H9 (cell line): ENCODE results near the gene COL23A1. TPM values are rescaled to one million over a fixed set of nuclear protein-coding genes. Genes with fewer than 3 reads are reported as not detected.

Experiments
- DNase-seq: peaks from one replicate; pipeline ENCODE4 v3.0.0-alpha.2; 2017
- H2AFZ ChIP-seq: one replicate; pipeline ENCODE4 v1.6.1; 2013; ENCODE audit warnings: mild to moderate bottlenecking, low read length, control low read depth, moderate library complexity
- H2AK5ac ChIP-seq: 2 replicates; pipeline ENCODE4 v1.6.1; 2013; ENCODE audit warnings: low read length, control low read depth, mixed read lengths; ENCODE audit not compliant: insufficient read length
- H2BK120ac ChIP-seq: one replicate; pipeline ENCODE4 v1.6.1; 2013; ENCODE audit warnings: low read depth, mild to moderate bottlenecking, low read length, control low read depth, inconsistent platforms; ENCODE audit not compliant: poor library complexity, severe bottlenecking
- H2BK12ac ChIP-seq: 2 replicates; pipeline ENCODE4 v1.6.1; 2013; ENCODE audit warnings: low read length, control low read depth, mixed read lengths, low read depth; ENCODE audit not compliant: insufficient read length
- H2BK15ac ChIP-seq: 2 replicates; pipeline ENCODE4 v1.6.1; 2013; ENCODE audit warnings: low read depth, low read length, control low read depth
- H2BK20ac ChIP-seq: one replicate; pipeline ENCODE4 v1.6.1; 2013; ENCODE audit warnings: low read depth, mild to moderate bottlenecking, low read length, control low read depth, inconsistent platforms; ENCODE audit not compliant: poor library complexity, severe bottlenecking
- H2BK5ac ChIP-seq: 2 replicates; pipeline ENCODE4 v1.6.1; 2013; ENCODE audit warnings: low read length, control low read depth, mixed read lengths; ENCODE audit not compliant: insufficient read length
- H3K14ac ChIP-seq: 2 replicates; pipeline ENCODE4 v1.6.1; 2013; ENCODE audit warnings: low read length, control low read depth; ENCODE audit not compliant: insufficient read depth
- H3K18ac ChIP-seq: 2 replicates; pipeline ENCODE4 v1.6.1; 2013; ENCODE audit warnings: low read depth, mild to moderate bottlenecking, mixed read lengths, low read length, control low read depth; ENCODE audit not compliant: insufficient read length
- H3K23ac ChIP-seq: 2 replicates; pipeline ENCODE4 v1.6.1; 2013; ENCODE audit warnings: low read length, control low read depth, mixed read lengths, low read depth; ENCODE audit not compliant: insufficient read length
- H3K23me2 ChIP-seq: 2 replicates; pipeline ENCODE4 v1.6.1; 2013; ENCODE audit warnings: low read depth, mild to moderate bottlenecking, mixed read lengths, low read length, control low read depth; ENCODE audit not compliant: insufficient read length, poor library complexity, severe bottlenecking
- H3K27ac ChIP-seq: 2 replicates; pipeline ENCODE4 v1.5.1; 2013; ENCODE audit warnings: low read length, control low read depth, mixed read lengths, low read depth; ENCODE audit not compliant: insufficient read length
- H3K27me3 ChIP-seq: 2 replicates; pipeline ENCODE4 v1.6.1; 2013; ENCODE audit warnings: low read length, control low read depth, inconsistent platforms; ENCODE audit not compliant: insufficient read depth
- H3K4ac ChIP-seq: 2 replicates; pipeline ENCODE4 v1.6.1; 2013; ENCODE audit warnings: low read depth, mild to moderate bottlenecking, control low read depth, inconsistent platforms, low read length, moderate library complexity
- H3K4me1 ChIP-seq: 2 replicates; pipeline ENCODE4 v1.6.1; 2013; ENCODE audit warnings: low read length, control low read depth, inconsistent platforms; ENCODE audit not compliant: insufficient read depth
- H3K4me2 ChIP-seq: 2 replicates; pipeline ENCODE4 v1.6.1; 2013; ENCODE audit warnings: low read length, control low read depth, mixed read lengths; ENCODE audit not compliant: insufficient read length, insufficient read depth
- H3K56ac ChIP-seq: 2 replicates; pipeline ENCODE4 v1.6.1; 2013; ENCODE audit warnings: low read depth, mild to moderate bottlenecking, mixed read lengths, low read length, control low read depth; ENCODE audit not compliant: insufficient read length
- H3K79me1 ChIP-seq: 2 replicates; pipeline ENCODE4 v1.6.1; 2013; ENCODE audit warnings: low read depth, mild to moderate bottlenecking, moderate library complexity, low read length, control low read depth, inconsistent platforms; ENCODE audit not compliant: insufficient read depth, poor library complexity, severe bottlenecking
- H3K79me2 ChIP-seq: 2 replicates; pipeline ENCODE4 v1.6.1; 2013; ENCODE audit warnings: low read length, control low read depth, inconsistent platforms; ENCODE audit not compliant: insufficient read depth
- H3K9ac ChIP-seq: 2 replicates; pipeline ENCODE4 v1.6.1; 2013; ENCODE audit warnings: low read length, control low read depth, mixed read lengths; ENCODE audit not compliant: insufficient read length; ENCODE audit errors: extremely low read depth
- H3K9me3 ChIP-seq: one replicate; pipeline ENCODE4 v1.6.1; 2013; ENCODE audit warnings: low read depth, low read length, inconsistent platforms; ENCODE audit not compliant: control insufficient read depth
- H3T11ph ChIP-seq: one replicate; pipeline ENCODE4 v1.6.1; 2013; ENCODE audit warnings: mild to moderate bottlenecking, low read length, control low read depth, inconsistent platforms
- H4K20me1 ChIP-seq: one replicate; pipeline ENCODE4 v1.6.1; 2013; ENCODE audit not compliant: control insufficient read depth, insufficient read length, insufficient read depth
- H4K5ac ChIP-seq: 2 replicates; pipeline ENCODE4 v1.6.1; 2013; ENCODE audit warnings: low read depth, mild to moderate bottlenecking, mixed read lengths, low read length, control low read depth; ENCODE audit not compliant: insufficient read length
- H4K8ac ChIP-seq: replicated peaks from 2 replicates; pipeline ENCODE4 v1.6.1; 2013; ENCODE audit warnings: low read length, control low read depth, mixed read lengths, low read depth; ENCODE audit not compliant: insufficient read length
- H4K91ac ChIP-seq: 2 replicates; pipeline ENCODE4 v1.6.1; 2013; ENCODE audit warnings: low read depth, mild to moderate bottlenecking, moderate library complexity, mixed read lengths, low read length, control low read depth; ENCODE audit not compliant: insufficient read length
- H3K27ac Mint-ChIP-seq, 3 experiments: 2 replicates in 2 of 3; 3 replicates in 1 of 3; pipeline ENCODE4 v1.8.0; 2020 to 2021; ENCODE audit warnings: mixed read lengths in 3 of 3, mild to moderate bottlenecking in 1 of 3, moderate library complexity in 1 of 3
- H3K27me3 Mint-ChIP-seq: 2 replicates; pipeline ENCODE4 v1.8.0; 2021; ENCODE audit warnings: low read depth, mild to moderate bottlenecking, moderate library complexity, mixed read lengths
- H3K36me3 Mint-ChIP-seq, 3 experiments: 2 replicates in 2 of 3; 3 replicates in 1 of 3; pipeline ENCODE4 v1.8.0; 2020 to 2021; ENCODE audit warnings: low read depth in 3 of 3, mixed read lengths in 3 of 3; ENCODE audit not compliant: insufficient read depth in 1 of 3
- H3K4me1 Mint-ChIP-seq, 2 experiments: 2 replicates each; pipeline ENCODE4 v1.8.0; 2020; ENCODE audit warnings: mixed read lengths in 2 of 2
- H3K4me3 Mint-ChIP-seq, 2 experiments: 2 replicates in 1 of 2; 3 replicates in 1 of 2; pipeline ENCODE4 v1.8.0; 2020 to 2021; ENCODE audit warnings: mild to moderate bottlenecking in 2 of 2, mixed read lengths in 2 of 2, moderate library complexity in 1 of 2
- H3K9me3 Mint-ChIP-seq, 2 experiments: 2 replicates in 1 of 2; 3 replicates in 1 of 2; pipeline ENCODE4 v1.8.0; 2020; ENCODE audit warnings: mild to moderate bottlenecking in 2 of 2, mixed read lengths in 2 of 2, moderate library complexity in 1 of 2
- CTCF ChIP-seq: fragments of 200-600 bp; sonication (generic); conservative IDR thresholded peaks from 3 replicates; pipeline ENCODE4 v1.8.0; 2021; ENCODE audit warnings: antibody characterized with exemption, mild to moderate bottlenecking
- WGBS: extraction: QIAGEN DNeasy Blood & Tissue Kit; methylation state at CpG from one replicate; pipeline ENCODE4 v1.1.7; 2013; ENCODE audit warnings: missing lambda C conversion rate, low lambda C conversion rate, mixed read lengths; ENCODE audit not compliant: insufficient read length; ENCODE audit errors: extremely low coverage; 5-methylcytosine and 5-hydroxymethylcytosine counted together
- total RNA-seq: library from RNA; stranded (reverse); gene quantifications from 2 replicates; pipeline ENCODE4 v1.2.1, GENCODE V29; 2021

Gene COL23A1
- total RNA-seq, 1 experiment from 2014 or later, result 2.6 TPM

- Histone ChIP-seq H3K4me2 (no peak overlapping the region), H3K27ac (no peak overlapping the region), H3K79me2 (no peaks in the 10 kb centered on the region), H3K56ac (no peak overlapping the region), H3K14ac (no peak overlapping the region), H4K20me1 (no peaks in the 10 kb centered on the region), H4K5ac (no peak overlapping the region), H3K4me1 (no peaks in the 10 kb centered on the region), H3T11ph (no peak overlapping the region), H3K18ac (no peak overlapping the region), H2BK5ac (no peak overlapping the region), H2BK120ac (no peak overlapping the region), H4K91ac (no peak overlapping the region), H3K23me2 (peaks cover 3% of the 10 kb centered on the region), H4K8ac (no peak overlapping the region), H2AK5ac (no peak overlapping the region), H3K9ac (no peak overlapping the region), H2BK12ac (no peak overlapping the region), H2BK20ac (no peak overlapping the region), H3K4ac (no peak overlapping the region), H3K27me3 (no peaks in the 10 kb centered on the region), H3K9me3 (no peaks in the 10 kb centered on the region), H3K79me1 (no peaks in the 10 kb centered on the region), H2AFZ (no peak overlapping the region), H2BK15ac (no peak overlapping the region), H3K23ac (no peak overlapping the region)
- no peak for DNase-seq
- WGBS, result no CpG with 5 or more reads among the region's 13 CpGs
- peaks cover 0 to 21% of the 10 kb centered on the region in 2 experiments; a peak in 3 of 4 replicates for H3K4me1 Mint-ChIP-seq
- no peak overlapping the region for H3K4me3 Mint-ChIP-seq
- H3K27me3 Mint-ChIP-seq, result peaks cover 3% of the 10 kb centered on the region
- peaks cover 0 to 2% (median 0%) of the 10 kb centered on the region in 3 experiments; a peak in 3 of 7 replicates for H3K36me3 Mint-ChIP-seq
- TF ChIP-seq CTCF, result no peak
- H3K27ac Mint-ChIP-seq, result no peak overlapping the region; a peak in 1 of 7 replicates
- peaks cover 3 to 5% of the 10 kb centered on the region in 2 experiments; a peak in 4 of 5 replicates for H3K9me3 Mint-ChIP-seq
Observed at GRCh38 chr5:178291161-178291561, 299.0 kb downstream of the COL23A1 start.
